GM23338 (cell line): Measurements from ENCODE around the gene OR7G2. TPM values are rescaled to one million over a fixed set of nuclear protein-coding genes. Genes with fewer than 3 reads are reported as not detected.

Experiments used
- ATAC-seq: fragments of 200-7000 bp; cut with Tn5 transposase; 3 replicates; pipeline ENCODE4 v1.9.1; 2020
- DNase-seq: peaks from one replicate; pipeline ENCODE4 v3.0.0-alpha.2; 2015; ENCODE audit warnings: low spot score
- H2AFZ ChIP-seq: fragments of 200-600 bp; sonication (generic); 2 replicates; pipeline ENCODE4 v1.8.0; 2016; ENCODE audit warnings: antibody characterized with exemption, mild to moderate bottlenecking, moderate library complexity
- H3F3A ChIP-seq: fragments of 200-600 bp; sonication (generic); replicated peaks from 2 replicates; pipeline ENCODE4 v1.8.0; 2017; ENCODE audit warnings: antibody characterized with exemption, mixed run types, low read depth
- H3K27ac ChIP-seq: fragments of 200-600 bp; sonication (generic); 2 replicates; pipeline ENCODE4 v1.6.1; 2016; ENCODE audit warnings: low read depth
- H3K27me3 ChIP-seq: fragments of 200-600 bp; sonication (generic); 2 replicates; pipeline ENCODE4 v1.8.0; 2016; ENCODE audit warnings: mild to moderate bottlenecking, mixed run types, moderate library complexity; ENCODE audit not compliant: insufficient read depth
- H3K36me3 ChIP-seq: fragments of 200-600 bp; sonication (generic); 2 replicates; pipeline ENCODE4 v1.8.0; 2016; ENCODE audit warnings: mild to moderate bottlenecking; ENCODE audit not compliant: insufficient read depth
- H3K4me1 ChIP-seq: fragments of 200-600 bp; sonication (generic); 2 replicates; pipeline ENCODE4 v1.8.0; 2016; ENCODE audit warnings: mild to moderate bottlenecking, moderate library complexity; ENCODE audit not compliant: insufficient read depth
- H3K4me2 ChIP-seq: fragments of 200-600 bp; sonication (generic); 2 replicates; pipeline ENCODE4 v1.7.1; 2017; ENCODE audit warnings: mixed run types
- H3K4me3 ChIP-seq: fragments of 200-600 bp; sonication (generic); 2 replicates; pipeline ENCODE4 v1.6.1; 2016; ENCODE audit warnings: mixed run types
- H3K79me2 ChIP-seq: fragments of 200-600 bp; sonication (generic); replicated peaks from 2 replicates; pipeline ENCODE4 v1.8.0; 2017; ENCODE audit warnings: mild to moderate bottlenecking; ENCODE audit not compliant: insufficient read depth
- H3K9me2 ChIP-seq: fragments of 200-600 bp; sonication (generic); 2 replicates; pipeline ENCODE4 v1.8.0; 2017; ENCODE audit not compliant: insufficient read depth
- H4K20me1 ChIP-seq: fragments of 200-600 bp; sonication (generic); replicated peaks from 2 replicates; pipeline ENCODE4 v1.8.0; 2017; ENCODE audit warnings: mild to moderate bottlenecking; ENCODE audit not compliant: insufficient read depth
- H3K27ac Mint-ChIP-seq: 2 replicates; pipeline ENCODE4 v1.8.0; 2020; ENCODE audit warnings: inconsistent platforms, mild to moderate bottlenecking, moderate library complexity, mixed read lengths
- H3K27me3 Mint-ChIP-seq: 3 replicates; pipeline ENCODE4 v1.8.0; 2022; ENCODE audit warnings: low read depth, mild to moderate bottlenecking, moderate library complexity, mixed read lengths, inconsistent platforms; ENCODE audit not compliant: insufficient read depth, poor library complexity
- H3K36me3 Mint-ChIP-seq: 3 replicates; pipeline ENCODE4 v1.8.0; 2021; ENCODE audit warnings: low read depth, mild to moderate bottlenecking, inconsistent platforms, moderate library complexity, mixed read lengths
- H3K4me1 Mint-ChIP-seq: 3 replicates; pipeline ENCODE4 v1.8.0; 2020; ENCODE audit warnings: mild to moderate bottlenecking, inconsistent platforms, mixed read lengths
- H3K4me3 Mint-ChIP-seq: 3 replicates; pipeline ENCODE4 v1.8.0; 2021; ENCODE audit warnings: moderate library complexity, mild to moderate bottlenecking, inconsistent platforms, mixed read lengths
- H3K9me3 Mint-ChIP-seq: 3 replicates; pipeline ENCODE4 v1.8.0; 2020; ENCODE audit warnings: moderate library complexity, mild to moderate bottlenecking, inconsistent platforms, mixed read lengths
- CTCF ChIP-seq, 2 experiments: fragments of 200-600 bp in 1 of 2; sonication (generic) in 1 of 2; conservative IDR thresholded peaks; 2 replicates each; pipeline versions ENCODE4 v1.5.1 to v1.6.1; 2016 to 2017; ENCODE audit warnings: antibody characterized with exemption in 2 of 2, low read depth in 2 of 2, mild to moderate bottlenecking in 2 of 2, moderate library complexity in 1 of 2
- ETS1 ChIP-seq: IDR thresholded peaks from 2 replicates; pipeline ENCODE4 v1.6.1; 2016; ENCODE audit warnings: antibody characterized with exemption
- EZH2 ChIP-seq: fragments of 200-600 bp; sonication (generic); IDR thresholded peaks from one replicate; pipeline ENCODE4 v1.8.0; 2017; ENCODE audit warnings: antibody characterized with exemption, mild to moderate bottlenecking, low read depth; ENCODE audit not compliant: unreplicated experiment
- EZH2phosphoT487 ChIP-seq: fragments of 200-600 bp; sonication (generic); IDR thresholded peaks from one replicate; pipeline ENCODE4 v1.8.1; 2018; ENCODE audit warnings: antibody characterized with exemption; ENCODE audit not compliant: unreplicated experiment
- NANOG ChIP-seq: IDR thresholded peaks from 2 replicates; pipeline ENCODE4 v1.6.1; 2016; ENCODE audit warnings: antibody characterized with exemption, borderline replicate concordance
- POLR2AphosphoS5 ChIP-seq: IDR thresholded peaks from 2 replicates; pipeline ENCODE4 v1.6.1; 2016; ENCODE audit warnings: antibody characterized with exemption, low read depth
- STAT1 ChIP-seq: IDR thresholded peaks from one replicate; pipeline ENCODE4 v1.6.1; 2016; ENCODE audit warnings: antibody characterized with exemption; ENCODE audit not compliant: unreplicated experiment
- ZNF114 ChIP-seq: fragments of 250-450 bp; sonication (Bioruptor Pico); IDR thresholded peaks from 2 replicates; pipeline ENCODE4 v1.5.0; 2020; ENCODE audit warnings: mild to moderate bottlenecking, moderate library complexity
- ZNF331 ChIP-seq: fragments of 250-450 bp; sonication (Bioruptor Pico); IDR thresholded peaks from 2 replicates; pipeline ENCODE4 v1.5.0; 2020; ENCODE audit warnings: low read depth, mild to moderate bottlenecking, moderate library complexity
- ZNF462 ChIP-seq: fragments of 250-450 bp; sonication (Bioruptor Pico); IDR thresholded peaks from 2 replicates; pipeline ENCODE4 v1.5.0; 2020; ENCODE audit warnings: mild to moderate bottlenecking, moderate library complexity
- polyA plus RNA-seq: library from polyadenylated mRNA; unstranded; fragments of >200 nt; fragmentation: Nextera tagmentation; extraction: Ambion mirVana; gene quantifications from 2 replicates; pipeline ENCODE4 v1.2.1, GENCODE V29; 2016
- total RNA-seq: library from RNA; depleted of rRNA; stranded (reverse); fragments of >200 nt; shearing (Covaris generic); gene quantifications from 2 replicates; pipeline ENCODE4 v1.2.3, GENCODE V29; 2014
- TF ChIP-seq, protein P1 (sequence below): IDR thresholded peaks from one replicate; pipeline ENCODE4 v1.6.1; 2018; ENCODE audit warnings: antibody characterized with exemption; ENCODE audit not compliant: unreplicated experiment

OR7G2 gene
- total and polyA plus RNA-seq, 2 experiments from 2014 or later: not detected

- ATAC-seq (no peak), DNase-seq (no peak)
- Histone ChIP-seq H3K4me2 (no peak overlapping the region), H3K4me3 (no peak overlapping the region), H3K4me1 (peaks cover 16% of the 10 kb centered on the region), H4K20me1 (no peaks in the 10 kb centered on the region), H3K79me2 (no peaks in the 10 kb centered on the region), H3K36me3 (no peaks in the 10 kb centered on the region), H3K27ac (no peak overlapping the region), H3F3A (no peaks in the 10 kb centered on the region), H2AFZ (no peak overlapping the region), H3K9me2 (peaks cover 7% of the 10 kb centered on the region; the same call in 1 of the 2 replicates), H3K27me3 (no peaks in the 10 kb centered on the region)
- Mint-ChIP-seq H3K9me3 (peaks cover 92% of the 10 kb centered on the region), H3K4me3 (no peak overlapping the region), H3K27me3 (peaks cover 2% of the 10 kb centered on the region), H3K36me3 (peaks cover 46% of the 10 kb centered on the region), H3K27ac (no peak overlapping the region), H3K4me1 (no peaks in the 10 kb centered on the region)
- TF ChIP-seq STAT1: no peak
- no peak for TF ChIP-seq EZH2
- no peak for TF ChIP-seq POLR2AphosphoS5
- TF ChIP-seq ZNF331 (CRISPR knock-in tag): no peak
- TF ChIP-seq ZNF114: no peak
- no peak for TF ChIP-seq CTCF (conservative IDR thresholded peaks at IDR 0.05; ENCODE audit: low read depth in 2 of 2)
- TF ChIP-seq NANOG: no peak
- TF ChIP-seq, protein P1, sequence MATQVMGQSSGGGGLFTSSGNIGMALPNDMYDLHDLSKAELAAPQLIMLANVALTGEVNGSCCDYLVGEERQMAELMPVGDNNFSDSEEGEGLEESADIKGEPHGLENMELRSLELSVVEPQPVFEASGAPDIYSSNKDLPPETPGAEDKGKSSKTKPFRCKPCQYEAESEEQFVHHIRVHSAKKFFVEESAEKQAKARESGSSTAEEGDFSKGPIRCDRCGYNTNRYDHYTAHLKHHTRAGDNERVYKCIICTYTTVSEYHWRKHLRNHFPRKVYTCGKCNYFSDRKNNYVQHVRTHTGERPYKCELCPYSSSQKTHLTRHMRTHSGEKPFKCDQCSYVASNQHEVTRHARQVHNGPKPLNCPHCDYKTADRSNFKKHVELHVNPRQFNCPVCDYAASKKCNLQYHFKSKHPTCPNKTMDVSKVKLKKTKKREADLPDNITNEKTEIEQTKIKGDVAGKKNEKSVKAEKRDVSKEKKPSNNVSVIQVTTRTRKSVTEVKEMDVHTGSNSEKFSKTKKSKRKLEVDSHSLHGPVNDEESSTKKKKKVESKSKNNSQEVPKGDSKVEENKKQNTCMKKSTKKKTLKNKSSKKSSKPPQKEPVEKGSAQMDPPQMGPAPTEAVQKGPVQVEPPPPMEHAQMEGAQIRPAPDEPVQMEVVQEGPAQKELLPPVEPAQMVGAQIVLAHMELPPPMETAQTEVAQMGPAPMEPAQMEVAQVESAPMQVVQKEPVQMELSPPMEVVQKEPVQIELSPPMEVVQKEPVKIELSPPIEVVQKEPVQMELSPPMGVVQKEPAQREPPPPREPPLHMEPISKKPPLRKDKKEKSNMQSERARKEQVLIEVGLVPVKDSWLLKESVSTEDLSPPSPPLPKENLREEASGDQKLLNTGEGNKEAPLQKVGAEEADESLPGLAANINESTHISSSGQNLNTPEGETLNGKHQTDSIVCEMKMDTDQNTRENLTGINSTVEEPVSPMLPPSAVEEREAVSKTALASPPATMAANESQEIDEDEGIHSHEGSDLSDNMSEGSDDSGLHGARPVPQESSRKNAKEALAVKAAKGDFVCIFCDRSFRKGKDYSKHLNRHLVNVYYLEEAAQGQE: no peak
- TF ChIP-seq ZNF462 (CRISPR knock-in tag): no peak
- no peak for TF ChIP-seq ETS1
- TF ChIP-seq EZH2phosphoT487: no peak
These were observed 28.6 kb downstream of the OR7G2 start for GRCh38 chr19:9078651-9079050.
